HTR-8/SVneo (cell line): Measurements from ENCODE around the gene NUP210.
A peak's percentile ranks its signal among the peaks of the same experiment; 100 is the strongest.
"Not testable (repeated sequence)": the region's sequence is repeated elsewhere in the genome, so short reads cannot be mapped to it uniquely, and the experiment has no call there.

ENCODE experiments used
- DNase-seq: peaks from one replicate; pipeline ENCODE4 v3.0.0; 2011; ENCODE audit warnings: low spot score, mixed read lengths; ENCODE audit not compliant: insufficient read length
- FAIRE-seq: peaks from 2 replicates; lab custom pipeline; 2011; peaks lifted over from hg19 to GRCh38; lab: Jason Lieb, UNC

The NUP210 gene

DNA sequence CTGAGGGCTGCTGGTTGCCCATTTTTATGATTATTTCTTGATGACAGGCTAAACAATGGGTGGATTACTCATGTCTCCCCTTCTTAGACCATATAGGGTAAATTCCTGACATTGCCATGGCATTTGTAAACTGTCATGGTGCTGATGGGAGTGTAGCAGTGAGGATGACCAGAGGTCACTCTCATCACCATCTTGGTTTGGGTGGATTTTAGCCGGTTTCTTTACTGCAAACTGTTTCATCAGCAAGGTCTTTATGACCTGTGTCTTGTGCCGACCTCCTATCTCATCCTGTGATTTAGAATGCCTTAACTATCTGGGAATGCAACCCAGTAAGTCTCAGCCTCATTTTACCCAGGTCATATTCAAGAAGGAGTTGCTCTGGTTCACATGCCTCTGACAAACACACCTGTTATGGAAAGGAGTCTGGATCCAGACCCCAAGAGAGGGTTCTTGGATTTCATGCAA lies 10.3 kb upstream of the NUP210 start:
- DNase-seq: not testable (repeated sequence)

DNA sequence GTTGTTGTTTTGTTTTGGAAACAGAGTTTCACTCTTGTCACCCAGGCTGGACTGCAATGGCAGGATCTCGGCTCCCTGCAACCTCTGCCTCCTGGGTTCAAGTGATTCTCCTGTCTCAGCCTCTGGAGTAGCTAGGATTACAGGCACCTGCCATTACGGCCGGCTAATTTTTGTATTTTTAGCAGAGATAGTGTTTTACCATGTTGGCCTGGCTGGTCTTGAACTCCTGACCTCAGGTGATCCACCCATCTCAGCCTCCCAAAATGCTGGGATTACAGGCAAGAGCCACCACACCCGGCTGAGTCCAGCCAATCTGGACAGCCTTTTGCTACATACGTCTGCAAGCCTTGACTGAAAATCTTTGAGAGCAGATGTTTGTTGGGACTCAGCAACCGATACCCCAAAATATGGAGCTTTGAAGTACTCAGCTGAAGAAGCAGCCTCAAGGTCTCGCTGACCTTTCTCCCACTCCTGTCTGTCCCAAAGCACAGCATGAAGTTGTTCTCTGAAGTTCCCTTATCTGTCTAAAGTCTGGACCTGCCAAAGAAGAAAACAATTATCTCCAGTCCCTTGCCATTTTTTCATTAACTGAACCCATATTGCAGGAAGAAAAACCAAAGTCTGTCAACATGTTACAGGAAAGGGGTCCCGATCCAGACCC lies 9.6 kb upstream of the NUP210 start:
- DNase-seq: no peak
- no peak for FAIRE-seq

More for the DNA sequence above, 10.3 kb upstream of the NUP210 start:
- FAIRE-seq: not testable (repeated sequence)

DNA sequence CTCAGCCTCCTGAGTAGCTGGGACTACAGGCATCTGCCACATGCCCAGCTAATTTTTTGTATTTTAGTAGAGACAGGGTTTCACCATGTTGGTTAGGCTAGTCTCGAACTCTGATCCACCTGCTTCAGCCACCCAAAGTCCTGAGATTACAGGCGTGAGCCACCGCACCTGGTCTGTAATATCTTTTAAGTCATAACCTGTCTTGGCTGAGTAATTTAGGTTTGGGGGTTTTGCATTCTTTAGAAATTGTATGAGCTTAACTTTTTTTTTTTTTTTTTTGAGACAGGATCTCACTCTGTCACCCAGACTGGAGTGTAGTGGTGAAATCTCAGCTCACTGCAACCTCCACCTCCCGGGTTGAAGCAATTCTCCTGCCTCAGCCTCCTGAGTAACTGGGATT lies 8.6 kb upstream of the NUP210 start:
- FAIRE-seq, DNase-seq: not testable (repeated sequence)

DNA sequence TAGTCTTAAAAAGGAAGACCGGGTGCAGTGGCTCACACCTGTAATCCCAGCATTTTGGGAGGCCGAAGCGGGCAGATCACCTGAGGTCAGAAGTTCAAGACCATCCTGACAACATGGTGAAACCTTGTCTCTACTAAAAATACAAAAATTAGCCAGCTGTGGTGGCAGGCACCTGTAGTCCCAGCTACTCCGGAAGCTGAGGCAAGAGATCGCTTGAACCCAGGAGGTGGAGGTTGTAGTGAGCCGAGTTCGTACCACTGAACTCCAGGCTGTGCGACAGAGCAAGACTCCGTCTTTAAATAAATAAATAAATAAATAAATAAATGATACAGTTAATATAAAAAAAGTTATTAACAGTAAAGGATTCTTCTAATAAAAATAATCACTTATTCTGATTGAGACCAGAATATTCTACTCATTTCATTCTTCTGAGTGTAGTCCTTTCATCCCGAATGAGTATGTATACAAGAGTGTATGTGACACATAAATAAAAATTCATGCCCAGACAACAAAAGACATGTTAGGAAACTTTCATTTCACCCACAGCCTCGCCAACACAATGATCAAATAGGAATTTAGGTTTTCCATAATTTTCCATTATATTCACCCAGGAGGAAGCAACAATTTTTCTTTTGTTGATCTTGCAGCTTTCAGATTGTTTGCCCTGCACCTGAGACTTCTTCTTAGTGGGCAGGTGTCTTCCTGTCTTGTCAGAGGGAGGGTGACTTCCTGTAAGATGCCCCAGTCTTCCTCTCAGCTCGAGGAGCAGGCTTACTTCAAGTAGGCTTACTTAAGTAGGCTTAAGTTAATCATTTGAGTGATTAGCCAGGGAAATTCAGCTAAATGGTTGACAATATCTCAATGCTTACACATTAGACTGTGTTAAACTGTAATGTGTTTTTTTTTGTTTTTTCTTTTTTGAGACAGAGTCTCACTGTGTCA lies 7.8 kb upstream of the NUP210 start:
- DNase-seq (no peak), FAIRE-seq (no peak)

DNA sequence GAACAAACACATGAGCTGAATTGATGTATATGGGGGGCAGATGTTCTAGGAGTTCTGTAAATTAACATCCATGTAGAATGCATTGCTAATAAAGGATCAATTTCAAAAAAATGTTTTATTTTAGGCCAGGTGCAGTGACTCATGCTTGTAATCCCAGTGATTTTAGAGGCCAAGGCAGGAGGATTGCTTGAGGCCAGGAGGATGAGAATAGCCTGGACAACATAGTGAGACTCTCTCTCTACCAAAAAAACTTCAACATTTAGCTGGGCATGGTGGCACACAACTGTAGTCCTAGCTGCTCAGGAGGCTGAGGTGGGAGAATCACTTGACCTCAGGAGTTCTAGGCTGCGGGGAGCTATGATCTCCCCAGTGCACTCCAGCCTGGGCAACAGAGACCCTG lies 6.5 kb upstream of the NUP210 start:
- DNase-seq (no peak), FAIRE-seq (no peak)

DNA sequence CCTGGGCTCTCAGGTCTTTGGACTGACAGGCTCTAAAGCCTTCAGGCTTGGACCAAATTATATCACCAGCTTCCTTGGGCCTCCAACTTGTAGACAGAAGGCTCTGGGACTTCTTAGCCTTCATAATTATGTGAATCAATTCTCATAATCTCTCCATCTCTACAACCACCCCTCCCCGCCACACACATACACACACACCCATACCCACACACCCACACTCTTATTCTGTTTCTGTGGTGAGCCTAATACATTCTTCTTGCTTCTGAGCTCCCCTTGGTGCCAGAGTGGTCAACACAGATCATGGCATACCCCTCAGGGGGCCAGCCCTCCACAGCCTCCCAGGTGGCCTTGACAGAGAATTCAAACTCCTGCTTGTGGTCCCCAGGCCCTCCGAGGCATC lies 5.6 kb upstream of the NUP210 start:
- no peak for DNase-seq
- FAIRE-seq: no peak

DNA sequence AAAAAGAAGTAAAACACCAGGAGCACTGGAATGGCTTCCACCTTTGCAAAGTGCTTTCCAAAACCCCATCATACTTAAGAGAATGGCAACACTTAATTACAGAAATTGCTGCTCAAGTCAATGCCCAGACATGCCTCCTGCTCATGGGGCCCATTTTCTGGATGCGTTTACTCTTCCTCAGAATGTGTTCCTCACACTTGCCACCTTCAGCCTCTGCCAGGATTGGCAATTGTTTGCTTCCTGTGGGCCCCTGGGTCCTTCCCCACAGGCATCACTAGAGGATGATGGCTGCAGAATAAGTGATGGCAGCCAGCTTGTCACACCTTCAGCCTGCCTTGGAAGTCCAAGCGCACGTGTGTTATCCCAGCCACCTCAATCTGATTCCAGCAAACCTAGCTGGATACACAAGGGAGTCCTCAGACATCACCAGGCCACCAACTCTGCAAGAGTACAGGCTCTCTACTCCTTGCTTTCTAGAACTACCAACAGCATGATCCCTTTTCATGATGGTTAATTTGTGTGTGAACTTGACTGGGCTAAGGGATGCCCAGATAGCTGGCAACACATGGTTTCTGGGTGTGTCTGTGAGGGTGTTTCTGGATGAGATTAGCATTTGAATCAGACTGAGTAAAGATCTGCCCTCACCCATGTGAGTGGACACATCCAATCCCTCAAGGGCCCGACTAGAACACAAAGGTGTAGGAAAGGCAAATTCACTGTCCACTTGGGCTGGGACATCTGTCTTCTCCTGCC lies 4.9 kb upstream of the NUP210 start:
- no peak for DNase-seq
- no peak for FAIRE-seq

DNA sequence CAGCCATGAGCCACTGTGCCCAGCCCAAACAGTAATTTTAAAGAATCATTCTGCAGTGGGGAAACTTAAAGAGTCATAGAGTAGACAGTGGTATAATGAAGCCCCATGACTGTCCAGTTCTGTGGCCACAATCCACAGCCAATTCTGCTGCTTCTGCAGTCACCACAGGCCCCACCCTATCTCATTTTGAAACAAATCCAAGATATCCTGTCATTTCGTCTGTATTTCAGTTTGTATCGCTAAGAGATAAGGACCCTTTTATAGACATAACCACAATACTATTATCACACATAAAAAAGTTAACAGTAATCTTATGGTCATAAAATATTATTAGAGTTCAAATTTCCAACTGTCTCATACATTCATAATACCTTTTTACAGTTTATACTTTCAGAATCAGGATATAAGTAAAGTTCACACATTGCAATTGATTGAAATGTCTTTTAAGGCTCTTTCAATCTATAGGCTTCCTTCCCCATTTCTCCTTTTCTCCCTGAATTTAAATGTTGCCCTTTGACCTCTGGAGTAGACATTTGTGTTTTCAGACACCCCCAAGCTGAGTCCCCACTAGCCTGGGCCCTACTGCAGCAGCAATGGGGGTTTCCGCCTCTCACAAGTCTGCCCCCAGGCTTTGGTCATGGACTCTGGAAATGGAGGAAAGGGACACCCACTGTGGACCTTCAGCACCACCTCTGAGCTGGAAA lies 4.2 kb upstream of the NUP210 start:
- FAIRE-seq (no peak), DNase-seq (no peak)

DNA sequence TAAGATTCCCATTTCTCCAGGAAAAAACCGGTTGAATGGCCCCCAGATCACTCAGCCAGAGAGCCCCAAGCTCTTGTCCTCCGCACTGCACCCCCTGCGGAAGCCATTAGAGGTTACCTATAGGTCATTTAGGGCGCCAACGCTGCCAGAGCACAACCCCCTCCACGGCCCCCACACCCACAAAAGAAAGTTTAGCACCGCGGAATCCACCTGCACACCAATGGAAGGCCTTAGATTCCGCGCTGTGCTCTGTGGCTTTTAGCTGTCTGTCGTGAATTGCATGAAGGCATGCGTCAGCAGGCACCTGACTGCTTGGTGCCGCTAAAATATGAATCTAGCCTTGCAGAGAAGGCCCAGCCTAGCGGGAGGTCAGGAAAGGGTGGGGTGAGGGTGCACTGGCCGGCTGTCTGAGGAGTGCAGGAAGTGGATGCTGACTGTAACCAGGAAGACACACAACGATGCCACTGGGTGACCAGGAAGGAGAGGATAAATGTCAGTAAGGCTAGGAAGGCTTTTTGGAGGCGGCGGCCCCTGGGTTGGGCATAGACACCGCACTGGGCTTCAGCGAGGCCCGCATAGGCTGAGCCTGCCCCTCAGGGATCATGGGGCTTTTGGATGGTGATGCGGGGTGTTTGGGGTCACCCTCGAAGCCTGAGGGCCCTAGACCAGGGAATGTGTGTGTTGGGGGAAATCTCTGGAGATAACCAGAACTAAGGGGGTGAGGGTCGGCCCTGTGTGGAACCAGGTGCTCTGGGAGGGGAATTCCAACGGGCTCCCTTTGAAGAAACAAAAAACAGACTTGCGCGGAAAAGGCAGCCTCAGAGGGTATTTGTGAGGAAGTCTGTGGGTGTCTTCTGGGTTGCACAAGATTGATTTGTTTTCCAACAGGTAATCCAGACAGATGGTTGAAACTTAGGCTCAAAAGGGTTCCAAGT lies 976 bp upstream of the NUP210 start:
- DNase-seq (no peak), FAIRE-seq (no peak)

DNA sequence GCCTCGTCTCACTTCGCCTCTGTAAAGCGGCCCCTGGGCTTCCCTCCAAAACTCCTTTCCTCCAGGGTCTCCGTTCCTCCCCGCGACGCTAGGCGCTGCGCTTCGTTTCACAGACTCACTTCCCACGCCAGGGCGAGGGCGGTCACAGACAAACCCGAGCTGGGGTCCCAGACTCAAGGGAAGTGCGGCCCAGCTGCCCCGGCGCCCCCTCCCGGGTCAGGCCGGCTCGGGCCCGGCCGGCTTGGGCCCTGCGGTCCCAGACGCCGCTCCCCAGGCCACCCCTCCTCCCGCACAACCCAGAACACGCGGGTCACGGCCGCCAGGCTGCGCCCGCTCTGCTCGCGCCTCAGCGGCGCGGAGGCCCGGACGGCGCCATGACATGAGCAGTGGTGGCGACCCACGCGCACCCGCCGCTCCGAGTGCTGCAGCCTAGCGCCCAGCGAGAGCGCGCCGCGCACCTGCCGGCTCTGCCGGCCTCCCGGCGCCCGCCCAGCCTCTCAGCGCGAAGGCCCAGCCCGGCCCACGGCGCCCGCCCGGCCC lies 547 bp downstream of the NUP210 start:
- FAIRE-seq (no peak), DNase-seq (peak; percentile 38)

DNA sequence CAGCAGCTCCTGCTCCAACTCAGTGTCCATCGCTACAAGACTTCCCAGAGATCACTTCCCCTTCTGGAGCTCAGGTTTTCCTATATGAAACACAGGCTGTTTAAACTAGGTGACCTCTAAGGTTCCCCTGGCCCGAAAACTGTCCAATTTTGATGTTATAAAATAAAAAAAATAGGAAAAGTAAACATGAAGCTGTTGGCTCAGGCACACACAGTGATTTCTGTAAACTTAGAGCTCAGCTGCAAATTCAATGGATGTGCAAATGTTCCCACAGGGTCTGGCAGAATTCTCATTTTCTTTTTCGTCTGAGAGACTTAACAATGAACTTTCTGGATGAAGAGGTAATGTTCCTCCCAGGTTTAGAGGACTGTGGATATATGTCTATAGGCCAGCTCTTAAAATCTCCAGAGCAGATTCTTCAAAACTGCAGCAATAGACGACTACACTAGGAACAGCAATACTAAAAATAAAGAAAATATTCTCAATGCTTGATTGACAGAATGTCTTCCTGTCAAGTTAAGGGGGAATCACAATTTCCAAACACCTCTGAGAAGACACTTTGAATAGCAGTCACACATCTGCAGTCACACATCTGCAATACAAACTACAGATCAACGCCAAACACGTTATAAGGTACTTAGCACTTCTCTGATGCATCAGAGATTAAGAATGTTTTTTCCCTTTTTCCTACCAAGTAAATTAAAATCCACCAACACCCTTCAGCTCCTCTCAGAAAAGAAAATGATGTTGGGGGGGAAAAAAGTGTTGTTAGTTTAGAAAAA lies 2.8 kb downstream of the NUP210 start:
- DNase-seq: no peak
- no peak for FAIRE-seq

DNA sequence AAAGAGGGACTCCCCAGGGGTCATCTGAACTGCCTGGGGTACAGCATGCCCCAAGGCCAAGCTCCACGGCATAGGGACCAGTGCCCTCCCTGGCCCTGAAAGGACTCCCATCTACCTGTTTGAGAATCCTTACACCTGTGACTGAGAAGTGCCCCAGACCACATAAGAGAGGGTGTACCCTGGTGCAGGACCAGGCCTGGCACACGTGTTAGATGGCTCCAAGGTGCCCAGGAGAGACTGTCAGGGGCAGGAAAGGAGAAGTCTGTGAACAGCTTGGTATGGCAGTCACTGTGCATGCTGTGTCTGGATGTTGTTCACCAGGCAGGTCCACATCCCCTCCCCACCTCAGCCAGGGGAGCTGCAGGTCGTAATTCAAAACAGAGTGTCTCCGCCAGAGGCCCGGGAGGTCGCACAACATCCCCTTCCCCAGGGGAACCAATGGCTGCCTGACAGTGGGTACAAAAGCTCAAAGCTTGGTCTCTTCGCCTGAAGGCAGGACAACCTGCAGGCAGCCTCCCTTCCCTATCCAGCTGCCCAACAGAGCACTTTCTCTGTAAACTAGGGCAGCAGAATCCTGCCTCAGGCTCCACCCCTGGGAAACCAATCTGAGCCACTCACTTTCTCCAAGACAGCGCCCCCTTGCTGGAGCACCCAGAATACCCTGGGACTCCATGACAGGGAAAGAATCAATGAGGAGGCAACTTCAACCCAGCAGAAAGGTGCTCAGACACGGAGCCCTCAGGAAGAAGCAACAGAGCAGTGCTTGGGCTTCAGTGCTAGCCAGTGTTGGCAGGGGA lies 3.9 kb downstream of the NUP210 start:
- DNase-seq (no peak), FAIRE-seq (no peak)

DNA sequence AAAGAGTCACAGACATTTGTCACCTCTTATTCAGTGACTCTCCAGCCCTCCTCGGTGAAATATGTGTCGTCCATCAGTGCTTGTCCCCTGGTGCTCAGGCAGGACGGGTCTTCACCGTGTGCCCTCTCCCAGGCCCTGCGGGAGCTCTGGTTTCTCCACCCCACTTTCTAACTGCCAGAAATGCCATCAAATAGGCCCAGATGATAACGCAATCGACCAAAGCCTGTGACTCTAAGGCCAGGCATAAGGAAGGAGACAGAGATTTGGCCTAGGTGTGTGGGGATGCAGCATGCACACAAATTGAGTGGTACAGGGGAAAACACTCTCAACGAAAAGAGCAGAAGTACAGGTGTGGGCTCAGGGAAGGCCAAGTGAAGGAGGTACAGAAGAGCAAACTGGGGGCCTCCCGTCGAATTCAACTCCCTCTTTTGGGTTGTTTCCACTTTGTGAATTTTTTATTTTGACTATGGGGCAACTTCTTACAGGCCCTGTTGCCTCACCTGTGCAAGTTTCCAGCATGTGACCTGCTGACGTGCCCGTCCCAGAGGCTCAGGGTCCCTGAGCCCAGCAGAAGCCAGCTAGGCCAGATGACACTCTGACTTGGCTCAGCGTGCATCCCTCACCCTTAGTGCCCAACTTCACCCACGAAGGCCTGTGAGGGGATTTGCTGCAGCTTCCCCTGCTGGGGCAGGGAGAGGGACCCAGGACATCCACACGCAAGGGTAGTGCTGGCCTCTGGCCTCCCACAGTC lies 4.7 kb downstream of the NUP210 start:
- DNase-seq (no peak), FAIRE-seq (no peak)

DNA sequence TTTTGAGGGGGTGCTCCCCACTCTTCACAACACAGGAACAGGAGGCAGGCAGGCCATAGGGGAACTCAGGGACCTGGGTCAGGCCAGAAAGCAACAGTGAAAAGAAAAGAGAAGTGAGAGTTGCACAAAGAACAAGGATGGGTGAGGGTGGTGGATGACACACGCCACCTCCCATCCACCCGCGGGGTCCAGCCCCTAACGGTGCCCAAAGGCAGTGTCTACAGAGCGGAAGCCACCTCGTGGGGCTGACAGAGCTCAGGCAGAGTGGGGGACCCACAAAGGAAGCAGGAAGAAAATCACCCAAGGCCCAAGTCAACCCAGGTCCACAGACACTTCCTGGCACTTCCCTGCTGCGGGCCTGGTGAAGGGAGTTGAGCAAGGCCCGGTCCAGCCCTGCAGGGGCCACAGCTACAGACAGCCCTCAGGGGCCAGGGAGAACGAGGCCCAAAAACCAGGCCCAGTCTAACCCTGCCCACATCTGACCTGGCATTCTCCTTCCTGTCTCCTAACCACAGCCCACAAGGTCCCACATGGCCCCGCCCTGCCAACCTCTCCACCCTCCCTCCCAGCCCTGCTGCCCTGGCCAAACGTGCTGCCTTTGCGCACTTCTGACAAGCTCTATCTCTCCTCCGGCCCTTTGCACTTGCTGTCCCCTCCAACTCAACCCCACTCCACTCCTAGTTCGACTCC lies 5.9 kb downstream of the NUP210 start:
- DNase-seq: no peak
- no peak for FAIRE-seq

DNA sequence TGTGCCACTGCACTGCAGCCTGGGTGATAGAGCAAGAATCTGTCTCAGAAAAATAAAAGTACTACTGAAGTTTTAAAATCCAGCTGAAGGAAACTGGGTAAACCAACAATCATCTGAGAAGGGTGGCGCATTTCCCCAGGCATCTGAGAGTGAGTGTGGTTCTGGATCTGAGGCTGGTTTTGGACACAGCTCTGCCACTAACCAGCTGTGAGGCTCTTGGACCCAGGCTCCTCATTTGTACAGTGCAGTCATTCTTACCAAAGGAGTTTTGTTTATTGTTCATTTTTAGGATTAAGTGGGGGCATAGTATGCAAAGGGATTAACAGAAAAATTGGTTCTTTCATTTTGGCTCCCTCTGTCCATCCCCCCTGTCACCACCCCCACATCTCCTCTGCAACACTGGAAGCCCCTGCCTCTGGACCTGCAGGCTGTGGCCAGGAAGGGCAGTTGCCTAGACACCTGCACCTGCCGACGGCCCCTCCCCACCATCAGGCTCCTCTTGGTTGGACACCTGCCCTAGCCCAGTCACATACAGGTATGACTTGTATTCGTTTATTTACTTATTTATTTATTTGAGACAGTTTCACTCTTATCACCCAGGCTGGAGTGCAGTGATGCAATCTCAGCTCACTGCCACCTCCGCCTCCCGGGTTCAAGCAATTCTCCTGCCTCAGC lies 8.8 kb downstream of the NUP210 start:
- FAIRE-seq: no peak
- no peak for DNase-seq
